Mammary epithelial cell (primary cell): ENCODE results near the gene RARB.

Experiments used
- EZH2 ChIP-seq: IDR thresholded peaks from 2 replicates; pipeline ENCODE4 v1.6.1; 2012; ENCODE audit warnings: low read length, inconsistent platforms, borderline replicate concordance
- TF ChIP-seq, protein P1 (sequence below), 2 donors: IDR thresholded peaks in 1 of 2; conservative IDR thresholded peaks in 1 of 2; 2 replicates each; pipeline ENCODE4 v1.5.1; 2011 to 2012; ENCODE audit warnings: inconsistent platforms in 2 of 2, low read length in 2 of 2, mild to moderate bottlenecking in 2 of 2, control low read depth in 1 of 2, low read depth in 1 of 2; ENCODE audit not compliant: insufficient read depth in 1 of 2; ENCODE audit errors: extremely low read depth in 1 of 2

DNA sequence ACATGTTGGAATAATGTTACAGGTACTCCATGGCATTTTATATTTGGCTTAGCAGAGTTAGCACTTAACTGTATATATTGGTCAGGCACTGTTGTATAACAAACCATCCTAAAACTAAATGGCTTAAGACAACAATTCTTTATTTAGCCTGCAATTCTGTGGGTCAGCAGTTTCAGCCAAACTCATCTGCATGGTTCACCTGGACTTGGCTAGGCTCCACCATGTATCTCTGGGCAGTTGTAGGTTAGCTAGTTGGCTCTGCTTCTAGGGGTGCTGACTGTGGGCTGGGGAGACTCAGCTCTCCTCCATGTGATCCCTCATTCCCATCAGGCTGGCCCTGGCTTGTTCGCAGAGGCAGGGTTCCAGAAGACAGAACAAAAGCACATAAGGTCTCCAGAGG is 34.4 kb downstream of the RARB start:
- TF ChIP-seq, protein P1, sequence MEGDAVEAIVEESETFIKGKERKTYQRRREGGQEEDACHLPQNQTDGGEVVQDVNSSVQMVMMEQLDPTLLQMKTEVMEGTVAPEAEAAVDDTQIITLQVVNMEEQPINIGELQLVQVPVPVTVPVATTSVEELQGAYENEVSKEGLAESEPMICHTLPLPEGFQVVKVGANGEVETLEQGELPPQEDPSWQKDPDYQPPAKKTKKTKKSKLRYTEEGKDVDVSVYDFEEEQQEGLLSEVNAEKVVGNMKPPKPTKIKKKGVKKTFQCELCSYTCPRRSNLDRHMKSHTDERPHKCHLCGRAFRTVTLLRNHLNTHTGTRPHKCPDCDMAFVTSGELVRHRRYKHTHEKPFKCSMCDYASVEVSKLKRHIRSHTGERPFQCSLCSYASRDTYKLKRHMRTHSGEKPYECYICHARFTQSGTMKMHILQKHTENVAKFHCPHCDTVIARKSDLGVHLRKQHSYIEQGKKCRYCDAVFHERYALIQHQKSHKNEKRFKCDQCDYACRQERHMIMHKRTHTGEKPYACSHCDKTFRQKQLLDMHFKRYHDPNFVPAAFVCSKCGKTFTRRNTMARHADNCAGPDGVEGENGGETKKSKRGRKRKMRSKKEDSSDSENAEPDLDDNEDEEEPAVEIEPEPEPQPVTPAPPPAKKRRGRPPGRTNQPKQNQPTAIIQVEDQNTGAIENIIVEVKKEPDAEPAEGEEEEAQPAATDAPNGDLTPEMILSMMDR (conservative IDR thresholded peaks at IDR 0.05 in 1 of 2, IDR thresholded peaks at IDR 0.05 in 1 of 2; ENCODE audit: extremely low read depth in 1 of 2, insufficient read depth in 1 of 2, low read depth in 1 of 2, low read length in 2 of 2): no peak
- TF ChIP-seq EZH2: no peak
